NCI-H2171 (cell line): ENCODE measurements around the gene ST6GALNAC5.

Experiments used
- DNase-seq: peaks from one replicate; lab custom pipeline; 2025; lab: John Stamatoyannopoulos, UW

ST6GALNAC5 gene

GRCh38 chr1:77012066-77012465, 144.8 kb downstream of the ST6GALNAC5 start:
- DNase-seq, result no peak

- no peak for DNase-seq
These were observed 147.0 kb downstream of the ST6GALNAC5 start for GRCh38 chr1:77014073-77014788.

GRCh38 chr1:77015748-77016341, 148.6 kb downstream of the ST6GALNAC5 start:
- no peak for DNase-seq

GRCh38 chr1:77016386-77016985, 149.2 kb downstream of the ST6GALNAC5 start:
- peak; percentile 16 for DNase-seq

GRCh38 chr1:77018311-77018710, 151.0 kb downstream of the ST6GALNAC5 start:
- DNase-seq, result peak; percentile 47

GRCh38 chr1:77018761-77019160, 151.5 kb downstream of the ST6GALNAC5 start:
- DNase-seq, result peak; percentile 52

GRCh38 chr1:77021732-77022131, 154.5 kb downstream of the ST6GALNAC5 start:
- no peak for DNase-seq

- DNase-seq, result no peak
These were observed 157.2 kb downstream of the ST6GALNAC5 start for GRCh38 chr1:77024500-77024899.

GRCh38 chr1:77025599-77025998, 158.3 kb downstream of the ST6GALNAC5 start:
- DNase-seq, result no peak

GRCh38 chr1:77026135-77026534, 158.9 kb downstream of the ST6GALNAC5 start:
- no peak for DNase-seq

GRCh38 chr1:77026640-77027039, 159.4 kb downstream of the ST6GALNAC5 start:
- DNase-seq, result no peak

GRCh38 chr1:77027847-77028246, 160.6 kb downstream of the ST6GALNAC5 start:
- no peak for DNase-seq

- DNase-seq, result no peak
These were observed 163.3 kb downstream of the ST6GALNAC5 start for GRCh38 chr1:77030401-77031105.

- no peak for DNase-seq
These were observed 163.9 kb downstream of the ST6GALNAC5 start for GRCh38 chr1:77031106-77031662.

- DNase-seq, result no peak
These were observed 169.3 kb downstream of the ST6GALNAC5 start for GRCh38 chr1:77036560-77036959.

- no peak for DNase-seq
These were observed 169.8 kb downstream of the ST6GALNAC5 start for GRCh38 chr1:77037038-77037437.

- DNase-seq, result no peak
These were observed 170.7 kb downstream of the ST6GALNAC5 start for GRCh38 chr1:77038000-77038399.

GRCh38 chr1:77039111-77039510, 171.8 kb downstream of the ST6GALNAC5 start:
- DNase-seq, result no peak

GRCh38 chr1:77039739-77040138, 172.5 kb downstream of the ST6GALNAC5 start:
- no peak for DNase-seq

GRCh38 chr1:77040826-77041225, 173.5 kb downstream of the ST6GALNAC5 start:
- DNase-seq, result no peak

GRCh38 chr1:77044133-77044849, 177.0 kb downstream of the ST6GALNAC5 start:
- DNase-seq, result no peak

GRCh38 chr1:77047575-77047974, 180.3 kb downstream of the ST6GALNAC5 start:
- DNase-seq, result no peak
